Keratinocyte (primary cell): Measurements from ENCODE around the gene SLCO3A1.

Source experiments
- CTCF ChIP-seq, 3 experiments: IDR thresholded peaks in 1 of 3; conservative IDR thresholded peaks in 1 of 3; optimal IDR thresholded peaks in 1 of 3; 2 replicates in 2 of 3; 3 replicates in 1 of 3; pipeline versions ENCODE3 to v1.5.1; 2011; ENCODE audit warnings: low read length in 3 of 3, mild to moderate bottlenecking in 3 of 3, moderate library complexity in 2 of 3, control low read depth in 1 of 3, inconsistent platforms in 1 of 3; ENCODE audit not compliant: insufficient read depth in 2 of 3; ENCODE audit errors: extremely low read depth in 1 of 3
- EZH2 ChIP-seq: IDR thresholded peaks from one replicate; pipeline ENCODE4 v1.6.1; 2012; ENCODE audit warnings: inconsistent platforms, mild to moderate bottlenecking, low read length, moderate library complexity

GRCh38 chr15:92014281-92015030 lies 160.9 kb downstream of the SLCO3A1 start:
- no peak for TF ChIP-seq CTCF (optimal IDR thresholded peaks at IDR 0.05 in 1 of 3, IDR thresholded peaks at IDR 0.05 in 1 of 3, conservative IDR thresholded peaks at IDR 0.05 in 1 of 3; ENCODE audit: extremely low read depth in 1 of 3, insufficient read depth in 2 of 3, low read length in 3 of 3)
- TF ChIP-seq EZH2: no peak
